Right ventricle myocardium superior (tissue), 1 donor: Measurements from ENCODE around the gene SLC28A3. TPM values are rescaled to one million over a fixed set of nuclear protein-coding genes. Genes with fewer than 3 reads are reported as not detected.

Source experiments
- ATAC-seq: fragments of 200-7000 bp; cut with Tn5 transposase; one replicate; pipeline ENCODE4 v1.9.1; 2020; ENCODE audit warnings: mild to moderate bottlenecking; ENCODE audit not compliant: poor library complexity
- DNase-seq: peaks from one replicate; pipeline ENCODE4 v3.0.0-alpha.2; 2020
- intact Hi-C: fragments of 100-400 bp; cut with DNase I; formaldehyde crosslinking; loops from one replicate; pipeline ENCODE4 v1.11.2; 2022
- total RNA-seq: library from RNA; stranded (reverse); fragmentation: NEBNext Ultra II Directional; extraction: Animal tissue kit (Norgen Biotek cat#: 25700); gene quantifications from one replicate; pipeline ENCODE4 v1.2.1, GENCODE V29; 2021
- donor health status: DM: no; HTN: yes; CAD: no; lungs with severe emphysema.

SLC28A3 gene
- total RNA-seq, 1 donor from 2014 or later: 0.24 TPM

- ATAC-seq (no peak), DNase-seq (no peak)
- intact Hi-C loops: no loop called here
These were observed 29.7 kb downstream of the SLC28A3 start for GRCh38 chr9:84310883-84311282.

GRCh38 chr9:84305497-84306131, 34.9 kb downstream of the SLC28A3 start:
- intact Hi-C loops: no loop called here
- DNase-seq (no peak), ATAC-seq (no peak)

GRCh38 chr9:84304166-84304565, 36.4 kb downstream of the SLC28A3 start:
- no peak for ATAC-seq
- intact Hi-C loops: no loop called here
- no peak for DNase-seq

- no peak for ATAC-seq
- intact Hi-C loops: no loop called here
These were observed 37.5 kb downstream of the SLC28A3 start for GRCh38 chr9:84303061-84303460.

GRCh38 chr9:84301851-84302250, 38.7 kb downstream of the SLC28A3 start:
- intact Hi-C loops: no loop called here
- DNase-seq (no peak), ATAC-seq (peak; percentile 20)

More at GRCh38 chr9:84303061-84303460, 37.5 kb downstream of the SLC28A3 start:
- DNase-seq: no peak

GRCh38 chr9:84300271-84300670, 40.3 kb downstream of the SLC28A3 start:
- ATAC-seq (no peak), DNase-seq (no peak)
- intact Hi-C loops: no loop called here

- DNase-seq (no peak), ATAC-seq (no peak)
- intact Hi-C loops: no loop called here
These were observed 43.3 kb downstream of the SLC28A3 start for GRCh38 chr9:84297162-84297821.

GRCh38 chr9:84296146-84296843, 44.3 kb downstream of the SLC28A3 start:
- DNase-seq (no peak), ATAC-seq (no peak)

GRCh38 chr9:84294241-84294950, 46.2 kb downstream of the SLC28A3 start:
- no peak for DNase-seq
- intact Hi-C loops: no loop called here
- no peak for ATAC-seq

More at GRCh38 chr9:84296146-84296843, 44.3 kb downstream of the SLC28A3 start:
- intact Hi-C loops: no loop called here

- ATAC-seq: no peak
- intact Hi-C loops: no loop called here
- DNase-seq: no peak
These were observed 47.4 kb downstream of the SLC28A3 start for GRCh38 chr9:84293001-84293798.

- ATAC-seq (no peak), DNase-seq (no peak)
- intact Hi-C loops: no loop called here
These were observed 55.2 kb downstream of the SLC28A3 start for GRCh38 chr9:84285381-84285780.

- ATAC-seq: no peak
- intact Hi-C loops: no loop called here
- DNase-seq: no peak
These were observed 56.6 kb downstream of the SLC28A3 start for GRCh38 chr9:84283946-84284345.

GRCh38 chr9:84278130-84278529, 62.4 kb downstream of the SLC28A3 start:
- DNase-seq: no peak
- intact Hi-C loops: no loop called here
- no peak for ATAC-seq

GRCh38 chr9:84277646-84278045, 62.9 kb downstream of the SLC28A3 start:
- intact Hi-C loops: no loop called here
- ATAC-seq (no peak), DNase-seq (no peak)

- DNase-seq (no peak), ATAC-seq (no peak)
- intact Hi-C loops: no loop called here
These were observed 63.8 kb downstream of the SLC28A3 start for GRCh38 chr9:84276741-84277140.

- intact Hi-C loops: no loop called here
- no peak for DNase-seq
- peak; percentile 45 for ATAC-seq
These were observed 68.5 kb downstream of the SLC28A3 start for GRCh38 chr9:84271921-84272556.

GRCh38 chr9:84271531-84271900, 69.0 kb downstream of the SLC28A3 start:
- intact Hi-C loops: no loop called here
- ATAC-seq: peak; percentile 83
- DNase-seq: peak; percentile 67

GRCh38 chr9:84270847-84271530, 69.6 kb downstream of the SLC28A3 start:
- no peak for DNase-seq
- ATAC-seq: no peak
- intact Hi-C loops: no loop called here
